T47D (cell line): ENCODE results near the gene PIF1.
"Not testable (repeated sequence)": the region's sequence is repeated elsewhere in the genome, so short reads cannot be mapped to it uniquely, and the experiment has no call there.

Source experiments
- DNase-seq, 2 experiments: peaks; one replicate each; pipeline versions ENCODE4 v3.0.0 to v3.0.0-alpha.2; 2011 to 2012; ENCODE audit warnings: low read depth in 1 of 2, low spot score in 1 of 2
- JUND ChIP-seq: IDR thresholded peaks from 2 replicates; pipeline ENCODE4 v1.6.1; 2012; ENCODE audit warnings: low read depth
- in situ Hi-C: cut with HindIII; loops from 2 replicates; pipeline ENCODE4 v1.10.0; 2016; ENCODE audit warnings: low sequenced_read_pairs, low pct_unique_long_range_greater_than_20kb

The PIF1 gene

DNA sequence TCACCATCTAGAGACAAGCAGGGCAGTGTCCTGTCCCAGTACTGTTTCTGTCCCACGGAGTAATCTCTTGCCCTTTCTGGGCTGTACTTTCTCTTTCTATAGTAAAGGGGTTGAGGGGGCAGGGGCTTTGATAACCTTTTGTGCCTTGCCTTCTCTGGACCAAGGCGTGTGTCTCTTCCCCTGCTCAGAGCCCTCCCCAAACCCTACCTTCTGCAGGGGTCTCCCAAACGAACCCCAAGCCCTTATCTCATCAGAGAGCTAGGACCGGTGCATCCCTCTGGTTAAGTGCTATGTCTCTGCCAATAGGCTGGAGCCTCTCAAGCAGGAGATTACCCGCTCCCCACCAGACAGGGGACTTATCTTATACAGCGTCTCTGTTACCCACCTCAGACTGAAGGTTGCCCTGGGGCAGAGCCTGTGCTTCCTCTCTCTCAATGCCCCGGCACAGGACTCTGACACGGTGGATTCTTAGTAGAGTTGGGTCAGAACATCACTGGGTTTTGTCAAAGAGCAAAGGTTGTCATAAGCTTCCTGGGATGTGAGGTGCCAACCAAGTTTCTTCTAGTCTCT lies 19.2 kb upstream of the PIF1 start:
- DNase-seq, result no peak
- TF ChIP-seq JUND, result no peak
- in situ Hi-C loops, result no loop called here

DNA sequence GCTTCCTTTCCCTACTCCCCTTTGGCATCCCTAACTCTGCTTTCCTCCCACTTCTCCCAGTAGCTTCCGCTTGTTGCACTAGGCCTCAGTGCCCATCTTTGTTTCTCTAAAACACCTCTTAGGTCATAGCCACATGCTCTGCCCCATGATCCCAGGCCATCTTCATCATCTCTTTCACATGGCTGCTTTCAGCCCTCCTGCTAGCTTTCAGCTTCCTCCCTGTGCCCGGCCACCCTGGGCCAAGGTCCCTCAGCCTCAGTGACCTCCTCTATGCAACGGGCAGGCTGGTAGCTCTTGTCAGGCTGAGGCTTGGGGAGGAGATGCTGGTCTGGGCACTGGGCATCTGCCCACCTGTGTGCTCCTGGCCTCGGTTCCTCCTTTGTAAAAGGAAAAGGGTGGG lies 18.5 kb upstream of the PIF1 start:
- no peak for DNase-seq
- no peak for TF ChIP-seq JUND
- in situ Hi-C loops, result no loop called here

DNA sequence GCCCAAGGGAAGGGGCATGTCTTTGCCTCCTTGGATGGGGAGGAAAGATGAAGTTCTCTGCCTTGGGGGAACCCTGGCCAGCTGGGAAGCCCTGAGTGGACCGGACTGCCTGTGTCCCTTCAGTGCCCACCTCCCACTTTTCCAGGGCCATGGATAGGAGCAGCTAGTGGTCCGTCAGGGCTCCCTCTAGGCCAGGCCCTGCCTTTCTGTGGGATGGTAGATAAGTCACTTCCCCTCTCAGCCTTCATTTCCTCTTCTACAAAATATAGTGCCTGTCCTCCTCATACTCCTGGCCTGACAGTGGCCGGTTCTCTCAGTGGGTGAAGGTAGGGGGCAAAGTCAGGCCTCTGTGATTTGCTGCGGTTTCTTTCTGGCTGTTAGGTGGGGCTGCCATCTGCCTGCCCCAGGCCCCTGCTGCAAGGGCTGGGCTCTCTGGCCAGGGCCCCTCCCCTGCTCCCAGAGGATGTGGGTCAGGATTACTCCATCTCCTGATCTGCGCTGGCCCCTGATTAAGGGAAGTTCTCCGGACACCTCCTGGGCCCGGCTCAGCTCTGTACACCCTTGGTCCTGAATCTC lies 17.6 kb upstream of the PIF1 start:
- TF ChIP-seq JUND, result no peak
- no peak for DNase-seq
- in situ Hi-C loops, result no loop called here

DNA sequence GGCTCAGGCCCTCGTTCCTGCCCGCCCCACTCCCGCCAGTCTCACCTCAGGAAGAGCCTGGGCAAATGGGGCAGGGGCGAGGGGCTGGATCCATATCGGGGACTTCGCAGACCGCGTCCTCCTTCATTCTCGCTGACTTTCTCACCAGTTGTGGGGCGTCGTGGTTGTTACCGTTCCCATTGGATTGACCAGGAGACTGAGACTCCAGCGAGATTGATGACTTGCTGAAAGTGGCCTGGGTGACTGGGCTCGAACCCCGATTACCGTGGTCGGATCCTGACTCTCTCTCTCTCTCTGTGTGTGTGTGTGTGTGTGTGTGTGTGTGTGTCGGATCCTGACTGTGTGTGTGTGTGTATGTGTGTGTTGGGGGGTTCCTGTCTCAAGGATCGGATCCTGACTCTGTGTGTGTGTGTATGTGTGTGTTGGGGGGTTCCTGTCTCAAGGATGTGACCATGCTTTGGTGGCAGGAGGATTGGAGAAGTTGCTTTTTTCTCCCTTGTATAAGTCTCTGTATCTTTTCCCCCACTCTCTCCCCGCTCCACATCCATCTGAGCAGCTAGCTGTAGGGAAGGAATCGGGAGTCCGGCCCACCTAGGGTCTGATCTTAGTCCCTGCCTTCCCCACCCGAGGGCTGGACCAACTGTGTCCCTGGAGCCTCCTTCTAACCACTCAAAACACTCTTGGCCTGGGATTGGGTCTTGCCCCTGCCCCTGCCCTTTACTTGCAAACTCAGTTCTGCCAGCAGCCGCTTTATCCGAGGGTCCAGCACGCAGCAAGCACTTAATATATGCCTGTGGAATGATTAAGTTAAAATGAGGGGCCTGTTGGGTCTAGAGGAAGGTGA lies 16.9 kb upstream of the PIF1 start:
- no peak for TF ChIP-seq JUND
- peak in 1 of 2 experiments; percentile 24 for DNase-seq
- in situ Hi-C loops, result no loop called here

DNA sequence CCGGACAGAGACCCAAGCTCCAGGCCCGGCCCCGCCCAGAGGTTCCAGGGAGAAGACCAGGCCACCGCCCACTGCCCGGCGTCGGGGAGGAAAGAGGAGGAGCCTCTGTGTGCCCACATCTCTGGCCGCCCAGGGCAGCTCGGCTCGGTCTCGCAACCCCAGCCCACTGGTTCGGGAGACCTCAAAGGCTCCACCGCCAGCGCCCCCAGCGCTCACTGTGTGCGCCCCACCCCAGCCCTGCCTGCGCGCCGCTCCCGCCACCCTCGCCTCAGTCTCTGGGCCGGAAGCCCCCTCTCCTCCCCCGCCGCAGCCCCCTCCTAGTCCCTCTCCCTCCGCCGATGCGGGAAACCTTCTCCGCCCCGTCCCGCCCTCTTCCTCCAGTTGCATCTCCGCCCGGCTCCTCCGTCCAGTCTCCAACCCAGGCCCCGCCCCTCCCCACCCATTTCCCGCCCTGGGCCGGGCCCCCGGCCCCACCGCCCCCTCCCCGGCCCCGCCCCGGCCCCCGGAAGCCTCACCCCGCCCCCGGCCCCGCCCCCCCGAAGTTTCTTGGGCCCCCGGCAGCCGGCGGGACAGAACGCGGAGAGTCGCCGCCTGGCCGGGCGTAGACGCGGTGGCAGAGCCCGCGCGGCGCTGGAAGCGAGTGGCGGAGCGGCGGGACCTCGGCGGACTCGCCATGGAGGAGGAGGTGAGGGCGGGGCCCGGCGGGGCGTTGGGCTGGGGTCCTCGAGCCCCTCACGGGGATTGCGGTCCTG lies 16.1 kb upstream of the PIF1 start, which contains the start of gene PLEKHO2:
TSS of gene PLEKHO2 (plus strand) at position 572 of the 752 bp plus-strand sequence. CDS start at position 674, 102 bp downstream.
- in situ Hi-C loops, result no loop called here
- TF ChIP-seq JUND, result no peak
- DNase-seq, result peak; percentile 96

DNA sequence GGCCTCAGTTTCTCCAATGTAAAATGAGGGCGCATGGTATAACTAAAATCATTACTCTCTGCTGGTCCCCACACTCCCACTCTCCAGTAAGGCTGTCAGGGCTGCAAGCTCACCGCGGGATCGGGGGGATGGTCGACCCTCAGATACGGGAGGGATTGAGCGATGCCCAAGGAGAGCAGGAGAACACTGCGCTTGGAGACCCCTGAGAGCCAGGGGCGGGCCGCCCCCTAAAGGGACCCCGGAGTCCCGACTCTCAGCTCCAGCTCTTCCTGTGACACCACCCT lies 15.6 kb upstream of the PIF1 start:
- no peak for DNase-seq
- in situ Hi-C loops, result no loop called here
- TF ChIP-seq JUND, result no peak

DNA sequence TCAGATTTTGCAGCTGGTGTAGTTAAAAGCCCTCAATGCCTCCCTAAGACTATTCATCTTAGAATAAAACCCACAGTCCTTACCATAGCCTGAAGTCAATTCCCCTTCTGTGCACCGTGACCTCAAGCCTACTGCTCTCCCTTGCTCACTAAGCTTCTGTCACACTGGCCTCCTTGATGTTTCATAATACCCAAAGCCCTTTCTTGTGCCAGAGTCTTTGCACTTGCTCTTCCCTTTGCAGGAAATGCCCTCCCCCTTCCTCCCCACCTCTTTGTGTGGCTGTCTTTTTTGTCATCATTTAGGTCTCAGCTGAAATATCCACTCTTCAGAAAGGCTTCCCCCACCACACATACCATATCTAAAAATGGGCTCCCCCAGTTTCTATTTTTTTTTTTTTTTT lies 12.1 kb upstream of the PIF1 start:
- no peak for TF ChIP-seq JUND
- no peak for DNase-seq
- in situ Hi-C loops, result no loop called here

DNA sequence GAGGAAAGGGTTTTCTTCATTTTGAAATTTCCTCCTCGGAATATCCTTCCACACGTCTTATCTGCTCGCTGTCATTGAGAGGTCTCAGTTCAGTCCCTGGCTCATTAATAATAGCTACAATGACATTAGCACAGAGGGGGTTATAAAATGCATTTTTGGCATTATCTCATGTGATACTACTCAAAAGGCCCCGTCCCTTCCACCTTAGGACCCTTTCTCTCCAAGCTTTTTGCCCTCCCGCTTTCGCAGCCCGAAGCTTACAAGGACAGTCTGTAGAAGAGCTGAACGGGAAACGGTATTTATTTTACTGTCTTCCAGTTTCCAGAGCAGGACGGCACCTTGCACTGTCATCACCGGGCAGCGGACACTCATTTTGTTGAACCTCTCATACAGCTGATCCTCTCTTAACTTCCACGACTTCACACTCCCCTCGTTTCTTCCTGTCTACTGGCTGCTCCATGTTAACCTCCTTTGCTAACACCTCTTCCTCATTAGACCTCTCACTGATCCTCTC lies 10.6 kb upstream of the PIF1 start:
- no peak for TF ChIP-seq JUND
- in situ Hi-C loops, result no loop called here
- peak in 1 of 2 experiments; percentile 11 for DNase-seq

DNA sequence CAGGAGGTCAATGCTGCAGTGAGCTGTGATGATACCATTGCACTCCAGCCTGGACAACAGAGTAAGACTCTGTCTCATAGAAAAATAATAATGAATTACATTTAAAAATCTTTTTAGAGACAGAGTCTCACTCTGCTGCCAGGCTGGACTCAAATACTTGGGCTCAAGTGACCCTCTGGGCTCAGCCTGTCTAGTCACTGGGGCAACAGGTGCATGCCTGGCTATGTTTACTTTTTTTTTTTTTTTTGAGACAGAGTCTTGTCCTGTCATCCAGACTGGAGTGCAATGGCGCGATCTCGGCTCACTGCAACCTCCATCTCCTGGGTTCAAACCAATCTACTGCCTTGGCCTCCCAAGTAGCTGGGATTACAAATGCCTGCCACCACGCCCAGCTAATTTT lies 8.2 kb upstream of the PIF1 start:
- no peak for TF ChIP-seq JUND
- in situ Hi-C loops, result no loop called here
- no peak for DNase-seq

DNA sequence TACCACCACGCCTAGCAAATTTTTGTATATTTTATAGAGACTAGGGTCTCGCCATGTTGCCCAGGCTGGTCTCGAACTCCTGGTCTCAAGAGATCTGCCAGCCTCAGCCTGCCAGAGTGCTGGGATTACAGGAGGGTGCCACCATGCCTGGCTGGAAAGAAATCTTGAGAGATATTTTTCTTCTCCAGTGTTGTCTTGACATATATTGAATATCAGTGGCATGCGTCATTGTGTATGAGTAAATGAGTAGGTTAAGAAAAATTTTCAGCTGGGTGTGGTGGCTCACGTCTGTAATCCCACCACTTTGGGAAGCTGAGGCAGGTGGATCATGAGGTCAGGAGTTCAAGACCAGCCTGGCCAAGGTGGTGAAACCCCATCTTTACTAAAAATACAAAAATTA lies 3.5 kb upstream of the PIF1 start:
- in situ Hi-C loops, result no loop called here
- no peak for DNase-seq
- TF ChIP-seq JUND, result no peak

DNA sequence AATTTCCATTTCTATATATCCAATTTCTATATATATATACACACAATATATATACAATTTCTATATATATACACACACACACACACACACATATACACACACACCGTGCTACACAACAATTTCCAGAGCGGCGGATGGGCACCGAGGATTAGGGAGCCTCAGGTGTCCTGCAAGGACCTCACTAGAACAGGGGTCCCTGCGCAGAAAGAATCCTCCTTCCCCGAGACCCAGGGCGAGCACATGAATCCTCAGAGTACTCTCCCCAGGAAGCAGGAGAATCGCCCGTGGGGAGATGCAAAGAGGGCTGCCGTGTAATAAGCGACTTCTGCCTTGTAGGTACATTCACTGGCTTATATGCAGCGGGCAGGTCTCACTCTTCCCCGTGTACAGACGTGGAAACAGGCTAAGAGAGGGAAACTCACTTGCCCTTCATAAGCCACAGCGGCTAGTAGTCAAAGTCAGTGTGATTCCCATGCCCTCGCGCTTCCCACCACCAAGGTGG lies 467 bp downstream of the PIF1 start:
- DNase-seq, result peak in 1 of 2 experiments; percentile 23
- TF ChIP-seq JUND, result no peak
- in situ Hi-C loops, result no loop called here

DNA sequence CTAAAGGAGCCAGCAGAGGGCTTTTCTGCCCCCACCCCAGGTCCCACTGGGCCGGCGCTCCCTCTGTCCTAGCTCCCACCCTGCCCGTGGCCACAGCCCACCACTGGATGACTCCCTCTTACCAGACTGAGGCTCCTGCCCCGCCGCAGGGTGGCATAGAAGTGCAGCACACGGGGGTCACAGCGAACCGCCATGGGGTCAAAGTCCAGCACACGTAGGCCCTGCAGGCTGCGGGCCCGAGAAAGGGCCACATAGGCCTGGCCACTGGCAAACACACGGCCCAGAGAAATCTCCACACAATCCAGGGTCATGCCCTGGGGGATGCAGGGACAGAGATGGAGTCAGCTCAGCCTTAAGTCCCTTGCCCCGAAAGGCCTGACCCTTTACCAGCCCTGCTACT lies 9.0 kb downstream of the PIF1 start:
- no peak for TF ChIP-seq JUND
- in situ Hi-C loops, result no loop called here
- DNase-seq, result no peak

DNA sequence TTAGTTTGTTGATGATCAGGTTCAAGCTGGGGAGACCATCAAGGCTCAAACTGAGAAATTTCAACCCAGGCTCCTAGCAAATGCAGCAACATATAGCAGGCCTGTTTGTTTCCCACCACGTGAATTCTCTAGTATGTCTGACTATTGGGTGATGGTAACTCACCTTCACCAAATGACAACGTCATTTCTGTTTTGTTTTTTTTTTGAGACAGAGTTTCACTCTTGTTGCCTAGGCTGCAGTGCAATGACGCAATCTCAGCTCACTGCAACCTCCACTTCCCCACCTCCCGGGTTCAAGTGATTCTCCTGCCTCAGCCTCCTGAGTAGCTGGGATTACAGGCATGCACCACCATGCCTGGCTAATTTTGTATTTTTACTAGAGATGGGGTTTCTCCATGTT lies 10.5 kb downstream of the PIF1 start:
- in situ Hi-C loops, DNase-seq: not testable (repeated sequence)

DNA sequence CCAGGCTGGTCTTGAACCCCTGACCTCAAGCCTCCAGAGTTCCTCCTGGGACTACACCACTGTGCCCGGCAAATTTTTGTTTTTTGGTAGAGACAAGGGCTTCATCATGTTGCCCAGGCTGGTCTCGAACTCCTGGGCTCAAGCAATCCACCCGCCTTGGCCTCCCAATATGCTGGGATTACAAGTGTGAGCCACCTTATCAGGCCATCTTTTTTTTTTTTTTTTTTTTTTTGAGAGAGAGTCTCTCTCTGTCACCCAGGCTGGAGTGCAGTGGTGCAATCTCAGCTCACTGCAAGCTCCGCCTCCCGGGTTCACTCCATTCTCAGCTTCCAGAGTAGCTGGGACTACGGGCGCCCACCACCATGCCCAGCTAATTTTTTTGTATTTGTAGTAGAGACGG lies 11.2 kb downstream of the PIF1 start:
- DNase-seq, in situ Hi-C loops: not testable (repeated sequence)
